Neural progenitor cell (in vitro differentiated cells): ENCODE results near the gene TMEM14C.

Source experiments
- CTCF ChIP-seq: fragments of 200-600 bp; sonication (generic); IDR thresholded peaks from 2 replicates; pipeline ENCODE4 v1.5.1; 2017; ENCODE audit warnings: antibody characterized with exemption, mild to moderate bottlenecking
- EZH2phosphoT487 ChIP-seq: fragments of 200-600 bp; sonication (generic); IDR thresholded peaks from 2 replicates; pipeline ENCODE4 v1.6.1; 2017; ENCODE audit warnings: antibody characterized with exemption

- TF ChIP-seq CTCF: no peak
- no peak for TF ChIP-seq EZH2phosphoT487
Measured at GRCh38 chr6:10736731-10737130, 13.9 kb downstream of the TMEM14C start.
